PC-3 (cell line): ENCODE measurements around the gene CDH4.

Experiments
- EZH2phosphoT487 ChIP-seq: fragments of 300-600 bp; sonication (generic); IDR thresholded peaks from 2 replicates; pipeline ENCODE4 v1.6.1; 2018; ENCODE audit warnings: mild to moderate bottlenecking, antibody characterized with exemption, low read length, borderline replicate concordance
- TF ChIP-seq, protein P1 (sequence below): fragments of 300-600 bp; sonication (generic); conservative IDR thresholded peaks from 2 replicates; pipeline ENCODE4 v1.5.1; 2017; ENCODE audit warnings: antibody characterized with exemption, low read depth, mild to moderate bottlenecking, low read length

DNA sequence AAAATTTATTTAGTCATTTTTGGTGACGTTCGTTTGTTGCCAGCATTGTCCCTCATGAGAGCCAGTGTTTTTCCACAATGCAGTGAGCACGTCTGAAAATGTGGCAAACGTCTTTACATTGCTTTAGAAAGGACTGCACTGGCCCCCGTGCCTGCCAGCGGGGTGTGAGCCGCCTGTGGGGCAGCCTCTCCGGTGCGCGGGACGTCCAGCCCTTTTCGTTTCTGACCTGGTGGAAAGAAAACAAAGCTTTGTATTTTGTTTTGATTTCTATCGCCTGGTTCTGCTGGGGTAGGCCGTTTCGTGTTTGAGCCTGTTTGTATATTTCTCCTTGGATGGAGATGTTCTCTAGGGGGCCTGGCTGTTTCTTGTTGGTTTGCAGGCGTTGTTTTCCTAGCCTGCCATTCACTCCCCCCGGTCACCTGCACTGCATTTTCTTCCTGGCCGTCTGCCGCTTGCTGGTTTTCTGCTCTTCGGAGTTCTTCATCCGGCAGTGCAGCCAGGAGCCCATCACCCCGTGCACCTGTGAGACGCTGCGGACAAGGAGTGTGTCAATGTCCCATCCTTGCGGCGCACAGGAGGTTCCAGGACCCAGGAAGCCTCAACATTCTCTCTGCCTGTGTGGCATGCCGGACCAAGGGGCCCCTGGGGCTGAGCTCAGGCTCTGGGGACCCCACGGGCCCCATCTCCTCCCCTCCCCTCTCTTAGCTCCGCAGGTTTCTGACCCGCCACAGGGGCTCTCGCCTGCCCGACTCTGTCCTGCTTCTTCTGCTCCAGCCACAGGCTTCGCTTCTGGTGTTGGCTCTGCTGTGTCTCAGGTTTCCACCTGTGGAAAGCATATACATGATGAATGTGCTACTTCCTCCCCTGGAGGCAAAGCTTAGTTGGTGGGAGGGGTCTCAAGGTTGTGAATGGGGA lies 100.5 kb downstream of the CDH4 start:
- TF ChIP-seq, protein P1, sequence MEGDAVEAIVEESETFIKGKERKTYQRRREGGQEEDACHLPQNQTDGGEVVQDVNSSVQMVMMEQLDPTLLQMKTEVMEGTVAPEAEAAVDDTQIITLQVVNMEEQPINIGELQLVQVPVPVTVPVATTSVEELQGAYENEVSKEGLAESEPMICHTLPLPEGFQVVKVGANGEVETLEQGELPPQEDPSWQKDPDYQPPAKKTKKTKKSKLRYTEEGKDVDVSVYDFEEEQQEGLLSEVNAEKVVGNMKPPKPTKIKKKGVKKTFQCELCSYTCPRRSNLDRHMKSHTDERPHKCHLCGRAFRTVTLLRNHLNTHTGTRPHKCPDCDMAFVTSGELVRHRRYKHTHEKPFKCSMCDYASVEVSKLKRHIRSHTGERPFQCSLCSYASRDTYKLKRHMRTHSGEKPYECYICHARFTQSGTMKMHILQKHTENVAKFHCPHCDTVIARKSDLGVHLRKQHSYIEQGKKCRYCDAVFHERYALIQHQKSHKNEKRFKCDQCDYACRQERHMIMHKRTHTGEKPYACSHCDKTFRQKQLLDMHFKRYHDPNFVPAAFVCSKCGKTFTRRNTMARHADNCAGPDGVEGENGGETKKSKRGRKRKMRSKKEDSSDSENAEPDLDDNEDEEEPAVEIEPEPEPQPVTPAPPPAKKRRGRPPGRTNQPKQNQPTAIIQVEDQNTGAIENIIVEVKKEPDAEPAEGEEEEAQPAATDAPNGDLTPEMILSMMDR: no peak
- TF ChIP-seq EZH2phosphoT487: no peak
